Urinary bladder (tissue), 4 donors: ENCODE data around the gene SLC22A8. TPM values are rescaled to one million over a fixed set of nuclear protein-coding genes. Genes with fewer than 3 reads are reported as not detected.

ENCODE experiments used
- DNase-seq: peaks from one replicate; pipeline ENCODE4 v3.0.0-alpha.2; 2015; ENCODE audit errors: extremely low spot score
- H3K27ac ChIP-seq: one replicate; pipeline ENCODE4 v1.5.1; 2013; ENCODE audit warnings: low read depth, mild to moderate bottlenecking, moderate library complexity
- H3K36me3 ChIP-seq: one replicate; pipeline ENCODE4 v1.6.1; 2013; ENCODE audit warnings: mild to moderate bottlenecking, moderate library complexity; ENCODE audit not compliant: insufficient read depth
- H3K4me1 ChIP-seq: one replicate; pipeline ENCODE4 v1.6.1; 2013; ENCODE audit warnings: mild to moderate bottlenecking, moderate library complexity; ENCODE audit not compliant: insufficient read depth
- H3K4me3 ChIP-seq: one replicate; pipeline ENCODE4 v1.5.1; 2013; ENCODE audit warnings: low read depth, low read length
- WGBS: extraction: QIAGEN DNeasy Blood & Tissue Kit; methylation state at CpG from one replicate; pipeline ENCODE4 v1.1.7; 2013; 5-methylcytosine and 5-hydroxymethylcytosine counted together
- polyA plus RNA-seq: library from polyadenylated mRNA; stranded (reverse); fragments of 200-250 nt; gene quantifications from one replicate; pipeline ENCODE4 v1.2.3, GENCODE V29; 2013
- total RNA-seq: library from RNA; depleted of rRNA; stranded (reverse); fragments of >200 nt; gene quantifications from one replicate; pipeline ENCODE4 v1.2.3, GENCODE V29; 2014
- donor health status: healthy with polysubstance abuse.
- donor health status: healthy.

Gene SLC22A8
- total and polyA plus RNA-seq, 2 donors = not detected

DNA sequence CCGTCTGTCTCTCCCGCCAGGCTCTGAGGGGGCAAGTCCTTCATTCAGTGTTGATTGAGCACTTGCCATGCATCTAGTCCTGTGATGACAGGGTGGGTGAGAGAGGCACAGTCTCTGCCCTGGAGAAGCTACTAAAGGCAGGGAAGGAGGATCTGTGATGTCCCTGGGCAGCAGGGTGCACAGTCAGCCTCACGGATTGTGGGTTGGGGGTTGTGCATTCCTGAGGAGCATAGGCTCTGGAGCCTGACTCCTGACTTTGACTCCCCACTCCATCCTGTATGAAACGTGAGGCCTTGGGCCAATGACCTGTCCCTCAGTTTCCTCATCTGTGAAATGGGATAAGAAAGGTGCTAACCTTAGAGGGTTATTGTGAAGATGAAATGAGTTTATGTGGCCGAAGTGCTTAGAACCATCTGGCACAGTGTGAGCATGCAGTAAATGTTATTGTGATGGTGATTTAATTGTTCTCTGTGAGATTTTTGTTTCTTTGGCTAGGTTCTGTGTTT is 4.7 kb downstream of the SLC22A8 start:
- DNase-seq = no peak
- H3K36me3 ChIP-seq = no peaks in the 10 kb centered on the region
- H3K27ac ChIP-seq = no peak overlapping the region
- no peaks in the 10 kb centered on the region for H3K4me1 ChIP-seq
- H3K4me3 ChIP-seq = no peak overlapping the region
- WGBS = 88% methylated on average over 5 of the region's 5 CpGs

DNA sequence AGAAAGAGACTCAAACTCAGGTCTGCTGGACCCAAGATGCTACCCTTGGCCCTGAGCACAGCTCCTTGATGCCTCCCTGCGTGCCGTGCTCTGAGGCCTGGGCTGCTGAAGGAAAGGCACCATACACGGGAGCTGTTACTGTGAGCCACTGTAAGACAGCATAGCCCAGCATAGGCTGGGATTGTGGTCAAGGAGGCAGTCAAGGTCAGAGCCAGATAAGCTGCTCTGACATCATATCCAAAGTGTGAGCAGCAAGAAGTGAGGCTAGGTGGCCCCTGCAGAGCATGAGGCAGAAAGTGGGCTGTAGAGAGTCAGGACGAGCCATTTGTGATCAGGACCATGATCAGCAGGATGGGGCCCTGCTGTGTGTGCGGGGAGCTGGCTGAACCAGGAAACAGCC is 7.7 kb downstream of the SLC22A8 start:
- Histone ChIP-seq H3K4me3 (no peak overlapping the region), H3K4me1 (no peaks in the 10 kb centered on the region), H3K27ac (no peak overlapping the region), H3K36me3 (no peaks in the 10 kb centered on the region)
- no peak for DNase-seq
- WGBS = 91% methylated on average over 5 of the region's 5 CpGs

DNA sequence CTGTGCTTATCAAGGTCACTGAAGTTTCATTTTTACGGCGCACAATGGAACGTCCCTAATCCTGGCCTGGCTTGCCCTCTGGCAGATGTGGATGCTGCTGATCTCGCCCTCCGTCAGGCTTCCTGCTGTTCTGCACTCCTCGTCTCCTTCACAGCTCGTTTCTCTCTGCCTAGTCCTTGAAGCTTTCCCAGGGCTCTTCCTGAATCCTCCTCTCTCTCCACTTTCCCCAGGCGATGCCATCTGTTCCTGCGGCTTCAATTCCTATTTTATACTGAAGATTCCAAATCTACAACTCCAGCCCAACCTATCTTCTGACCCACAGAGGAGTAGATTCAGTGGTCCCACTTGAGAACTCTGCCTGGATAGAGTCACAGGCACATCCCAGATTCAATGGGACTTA is 14.2 kb downstream of the SLC22A8 start:
- Histone ChIP-seq H3K36me3 (no peaks in the 10 kb centered on the region), H3K27ac (no peak overlapping the region), H3K4me1 (no peaks in the 10 kb centered on the region), H3K4me3 (no peak overlapping the region)
- WGBS = 50% methylated on average over 9 of the region's 9 CpGs
- DNase-seq = no peak

DNA sequence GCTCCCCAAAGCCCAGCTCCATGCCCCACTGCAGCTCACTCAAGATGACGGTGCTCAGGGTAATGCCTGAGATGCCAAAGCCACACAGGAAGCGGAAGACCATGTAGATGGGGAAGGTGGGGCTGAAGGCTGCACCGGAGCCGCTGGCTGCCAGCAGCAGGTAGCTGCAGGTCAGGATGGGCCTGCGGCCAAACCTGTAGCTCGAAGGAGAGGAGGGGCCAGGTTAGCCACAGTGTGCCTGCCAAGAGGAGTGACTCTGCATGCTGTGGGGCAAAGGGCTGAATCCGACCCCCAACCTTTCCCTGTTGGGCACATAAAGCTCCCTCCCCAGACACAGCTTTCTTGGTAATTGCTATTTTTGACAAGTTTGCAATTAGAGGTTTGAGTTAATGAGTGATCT is 16.0 kb downstream of the SLC22A8 start:
- Histone ChIP-seq H3K27ac (no peak overlapping the region), H3K4me1 (no peaks in the 10 kb centered on the region), H3K36me3 (no peaks in the 10 kb centered on the region), H3K4me3 (no peak overlapping the region)
- DNase-seq = no peak
- 71% methylated on average over 7 of the region's 7 CpGs for WGBS

DNA sequence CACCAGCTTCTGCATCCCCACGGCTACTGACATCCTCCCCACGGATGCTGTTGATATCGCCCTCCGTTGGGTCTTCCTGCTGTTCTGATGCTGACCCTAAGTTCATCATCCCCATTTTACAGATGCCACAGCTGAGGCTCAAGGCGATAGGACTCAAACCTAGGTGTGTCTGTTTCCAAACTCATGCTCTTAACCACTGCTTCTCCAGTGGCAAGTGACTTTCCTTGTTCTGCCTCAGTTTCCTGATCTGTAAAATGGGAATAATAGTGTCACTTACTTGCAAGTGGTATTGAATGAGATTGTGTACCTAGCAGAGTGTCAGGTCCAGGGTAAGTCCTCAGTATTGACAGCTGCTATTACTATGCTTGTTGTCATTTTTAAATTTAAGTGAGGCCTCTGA is 16.5 kb downstream of the SLC22A8 start:
- 95% methylated on average over 5 of the region's 5 CpGs for WGBS

DNA sequence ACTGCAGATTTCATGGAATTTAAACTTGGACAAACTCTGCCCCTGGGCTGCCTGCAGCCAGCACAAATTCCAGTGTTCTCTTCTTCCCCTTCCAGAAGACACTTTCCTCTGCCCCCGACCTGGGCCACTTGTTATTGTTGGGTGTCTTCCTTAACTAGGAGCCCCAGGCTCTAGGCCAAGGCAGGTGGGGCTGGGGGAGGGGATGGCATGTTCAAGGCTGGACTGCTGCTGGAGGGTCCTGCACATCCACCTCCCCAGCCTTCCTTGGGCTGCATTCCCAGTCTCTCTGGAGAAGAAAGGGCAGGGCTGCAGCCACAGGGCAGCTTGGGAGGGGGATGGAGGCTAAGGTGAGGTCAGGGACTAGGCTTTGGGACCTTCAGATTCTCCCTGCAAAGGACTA is 19.4 kb downstream of the SLC22A8 start:
- Histone ChIP-seq H3K36me3 (no peaks in the 10 kb centered on the region), H3K4me1 (no peaks in the 10 kb centered on the region), H3K4me3 (no peak overlapping the region), H3K27ac (no peak overlapping the region)
- DNase-seq = no peak
- 26% methylated on average over 1 of the region's 1 CpG for WGBS

More for the DNA sequence above, 16.5 kb downstream of the SLC22A8 start:
- Histone ChIP-seq H3K4me3 (no peak overlapping the region), H3K4me1 (no peaks in the 10 kb centered on the region), H3K27ac (no peak overlapping the region), H3K36me3 (no peaks in the 10 kb centered on the region)
- DNase-seq = no peak

DNA sequence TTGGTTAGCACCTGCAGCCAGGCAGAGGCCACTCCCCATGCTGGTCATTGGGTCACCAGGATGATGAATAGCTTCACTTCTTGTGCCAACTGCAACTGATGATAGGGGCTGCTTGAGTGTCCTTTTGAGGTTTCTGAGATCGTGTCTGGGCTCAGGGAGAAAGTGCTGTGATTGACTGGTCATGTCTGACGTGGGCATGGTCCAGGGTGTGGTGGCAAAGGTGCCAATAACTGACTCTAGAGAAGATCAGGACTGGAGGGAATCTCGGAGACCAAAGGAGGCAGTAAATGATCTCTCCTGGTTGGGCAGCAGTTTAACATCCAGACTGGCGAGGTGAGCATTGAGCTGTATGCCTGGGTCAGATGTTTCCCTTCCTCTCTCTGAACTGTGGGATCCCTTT is 20.9 kb downstream of the SLC22A8 start:
- 68% methylated on average over 4 of the region's 4 CpGs for WGBS
- Histone ChIP-seq H3K36me3 (no peaks in the 10 kb centered on the region), H3K4me1 (no peaks in the 10 kb centered on the region), H3K27ac (no peak overlapping the region), H3K4me3 (no peak overlapping the region)
- no peak for DNase-seq

DNA sequence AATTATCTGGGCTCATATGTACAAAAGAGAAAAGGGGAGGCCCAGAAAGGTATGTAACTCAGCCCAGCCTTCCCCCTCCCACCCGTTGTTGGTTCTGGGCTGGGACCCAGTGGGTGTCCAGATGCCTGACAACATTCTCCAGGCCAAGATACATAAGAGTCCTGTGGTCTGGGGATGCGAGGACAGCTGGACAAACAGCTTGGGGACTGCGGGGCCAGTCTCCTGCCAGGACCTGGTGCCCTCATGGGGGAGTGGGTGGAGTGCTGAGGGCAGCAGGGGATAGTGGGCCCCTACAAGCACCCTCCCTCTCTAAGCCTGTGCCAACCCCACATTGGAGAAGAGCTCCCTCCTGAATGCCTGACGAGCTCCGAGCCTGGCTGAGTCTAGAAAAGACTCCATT is 27.4 kb downstream of the SLC22A8 start:
- H3K4me3 ChIP-seq = no peak overlapping the region
- 66% methylated on average over 5 of the region's 5 CpGs for WGBS
- no peak for DNase-seq

DNA sequence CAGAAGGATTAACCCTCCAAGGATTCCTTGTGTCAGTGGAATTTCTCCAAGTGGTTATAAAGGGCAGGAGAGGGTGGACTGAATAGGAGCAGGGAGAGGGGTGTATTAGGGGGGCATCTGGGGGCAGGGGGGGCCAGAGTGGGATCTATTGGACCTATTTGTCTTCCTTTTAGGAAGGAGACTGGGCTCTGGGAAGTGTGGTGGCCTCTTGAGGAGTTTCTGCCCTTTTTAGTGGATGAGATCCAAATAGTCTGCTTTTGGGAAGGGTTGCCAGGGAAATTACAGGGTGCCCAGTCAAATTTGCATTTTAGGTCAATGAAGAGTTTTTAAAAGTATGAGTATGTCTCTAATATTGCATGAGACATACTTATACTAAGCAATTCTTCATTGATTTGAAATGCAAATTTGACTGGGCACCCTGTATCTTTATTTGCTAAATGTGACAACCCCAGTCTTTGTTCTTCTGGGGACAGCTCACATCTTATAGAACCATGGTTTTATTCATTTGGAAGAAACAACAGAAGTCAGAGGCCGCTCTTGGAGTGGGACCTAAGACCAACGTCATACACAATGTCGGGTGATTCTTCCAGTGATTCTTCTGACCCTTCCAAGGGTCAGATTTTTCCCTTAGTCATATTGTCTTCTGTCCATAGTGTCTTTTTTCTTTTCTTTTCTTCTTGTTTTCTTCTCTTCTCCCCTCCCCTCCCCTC is 30.4 kb downstream of the SLC22A8 start:
- Histone ChIP-seq H3K27ac (no peak overlapping the region), H3K4me3 (no peak overlapping the region), H3K36me3 (no peaks in the 10 kb centered on the region), H3K4me1 (no peaks in the 10 kb centered on the region)
- DNase-seq = no peak
- WGBS = 86% methylated on average over 3 of the region's 3 CpGs

More for the DNA sequence above, 27.4 kb downstream of the SLC22A8 start:
- Histone ChIP-seq H3K36me3 (no peaks in the 10 kb centered on the region), H3K27ac (no peak overlapping the region), H3K4me1 (no peaks in the 10 kb centered on the region)

DNA sequence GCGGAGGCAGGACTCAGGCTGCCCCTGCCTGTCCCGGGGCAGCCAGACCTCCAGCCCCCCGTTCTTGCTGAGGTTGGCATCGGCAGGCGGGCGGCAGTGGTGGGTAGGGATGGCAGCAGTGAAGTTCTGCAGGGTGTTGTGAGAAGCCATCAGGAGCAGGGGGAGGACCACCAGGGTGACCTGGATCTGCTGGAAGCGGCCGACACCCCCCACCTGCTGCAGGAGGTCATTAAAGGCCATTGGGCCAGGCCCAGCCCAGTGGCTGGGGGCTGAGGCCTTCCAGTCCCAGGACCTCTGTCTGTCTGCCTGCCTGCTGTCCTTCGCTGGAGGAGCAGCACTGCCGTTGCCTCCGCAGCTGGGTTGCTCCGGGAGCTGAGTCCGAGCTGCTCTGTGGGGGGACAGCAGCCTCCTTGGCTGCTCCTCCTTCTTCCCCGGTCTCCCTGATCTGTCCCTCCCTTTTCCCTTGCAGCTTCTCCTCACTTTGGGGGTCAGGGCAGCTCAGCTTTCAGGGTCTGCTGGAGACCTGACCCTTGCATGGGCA is 31.1 kb downstream of the SLC22A8 start, which contains the start of gene SLC22A6:
Gene SLC22A6 (minus strand): TSS at position 517 of the 541 bp plus-strand sequence. CDS start 277 bp downstream, at position 240.
- Histone ChIP-seq H3K4me1 (no peaks in the 10 kb centered on the region), H3K27ac (no peak within 1 kb of the TSS), H3K36me3 (no peaks in the 10 kb centered on the region), H3K4me3 (no peak within 1 kb of the TSS)
- 65% methylated on average over 14 of the region's 14 CpGs for WGBS
- no peak for DNase-seq

DNA sequence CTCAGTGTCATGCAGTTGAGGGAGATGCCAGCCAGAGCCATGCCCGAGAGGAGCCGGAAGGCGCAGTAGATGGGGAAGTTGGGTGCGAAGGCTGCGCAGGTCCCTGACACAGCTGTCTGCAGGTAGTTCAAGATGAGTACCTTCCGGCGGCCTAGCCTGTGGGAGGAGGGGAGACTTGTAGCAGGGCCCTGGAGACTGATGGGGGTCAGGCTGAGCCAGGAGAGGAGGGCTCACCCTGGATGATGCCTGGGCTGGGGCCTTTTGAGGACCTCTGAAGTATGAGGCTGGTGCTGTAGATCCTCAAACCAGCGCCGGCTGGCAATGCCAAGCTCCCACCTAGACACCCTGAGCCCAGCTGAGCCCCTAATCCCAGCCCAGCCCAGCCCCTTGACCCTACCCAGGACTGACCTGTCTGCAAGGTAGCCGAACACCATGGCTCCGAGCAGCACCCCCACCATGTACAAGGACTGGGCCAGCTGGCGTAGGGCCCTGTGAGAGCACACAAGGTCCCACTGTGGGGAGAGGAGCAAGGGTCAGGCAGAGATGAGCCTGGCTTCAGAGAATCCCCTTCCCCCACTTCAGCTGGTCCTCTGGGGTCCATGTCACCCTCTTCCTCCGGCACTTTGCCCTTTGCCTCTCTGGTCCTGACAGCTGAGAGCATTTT is 32.0 kb downstream of the SLC22A8 start:
- H3K27ac ChIP-seq = no peak overlapping the region
- H3K36me3 ChIP-seq = no peaks in the 10 kb centered on the region
- H3K4me1 ChIP-seq = no peaks in the 10 kb centered on the region
- WGBS = 90% methylated on average over 13 of the region's 13 CpGs
- DNase-seq = no peak
- H3K4me3 ChIP-seq = no peak overlapping the region

DNA sequence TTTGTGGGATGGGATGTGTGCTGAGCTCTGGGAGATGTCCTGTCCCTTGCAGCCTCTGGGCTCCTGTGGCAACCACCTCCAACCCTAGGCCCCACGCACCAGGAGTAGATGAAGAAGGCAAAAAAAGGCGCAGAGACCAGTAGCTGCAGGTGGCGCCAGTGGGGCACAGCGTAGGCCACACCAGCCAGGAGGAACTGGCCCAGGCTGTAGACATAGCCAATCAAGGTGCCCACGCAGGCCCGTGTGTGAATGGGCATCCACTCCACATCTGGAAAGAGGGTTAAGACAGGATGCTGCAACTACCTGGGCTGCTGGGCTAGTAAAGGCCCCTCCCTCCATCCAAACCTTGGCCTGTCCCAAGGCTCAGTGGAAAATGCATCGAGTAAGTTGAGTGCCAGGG is 33.9 kb downstream of the SLC22A8 start:
- 86% methylated on average over 7 of the region's 7 CpGs for WGBS
- DNase-seq = no peak
- no peaks in the 10 kb centered on the region for H3K36me3 ChIP-seq
- H3K4me3 ChIP-seq = no peak overlapping the region
- no peak overlapping the region for H3K27ac ChIP-seq
- H3K4me1 ChIP-seq = no peaks in the 10 kb centered on the region

DNA sequence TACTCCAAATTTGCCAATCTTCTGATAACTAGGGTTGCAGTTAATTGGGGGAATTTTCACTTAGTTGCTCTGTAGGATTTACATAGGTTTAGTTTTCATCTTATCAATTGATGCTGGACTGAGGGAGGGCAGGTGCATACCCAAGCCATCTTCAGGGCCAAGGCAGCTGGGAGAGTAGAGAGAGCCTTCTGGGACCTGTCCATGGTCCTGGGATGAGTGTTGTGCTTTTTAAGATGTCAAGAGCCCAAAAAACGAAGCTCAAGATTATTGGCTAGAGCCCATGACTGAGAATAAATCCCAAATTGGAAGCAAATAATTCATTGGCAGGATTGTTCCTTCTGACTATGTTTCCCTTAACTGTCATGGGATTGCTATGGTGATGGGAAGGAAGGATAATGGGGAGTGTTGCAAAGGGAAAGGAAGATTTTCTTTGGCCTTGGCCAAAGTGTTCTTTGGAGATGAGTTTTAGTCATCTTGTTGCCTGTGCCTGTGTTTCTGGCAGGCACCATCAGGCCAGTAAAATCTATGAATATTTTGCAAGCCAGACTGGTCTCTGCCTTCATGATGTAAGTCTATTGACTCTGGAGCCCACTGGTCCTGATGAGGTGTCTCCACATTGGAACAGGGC is 35.4 kb downstream of the SLC22A8 start:
- no peak for DNase-seq
- Histone ChIP-seq H3K4me1 (no peaks in the 10 kb centered on the region), H3K27ac (no peak overlapping the region), H3K36me3 (no peaks in the 10 kb centered on the region), H3K4me3 (no peak overlapping the region)
- WGBS = 34% methylated on average over 1 of the region's 1 CpG

DNA sequence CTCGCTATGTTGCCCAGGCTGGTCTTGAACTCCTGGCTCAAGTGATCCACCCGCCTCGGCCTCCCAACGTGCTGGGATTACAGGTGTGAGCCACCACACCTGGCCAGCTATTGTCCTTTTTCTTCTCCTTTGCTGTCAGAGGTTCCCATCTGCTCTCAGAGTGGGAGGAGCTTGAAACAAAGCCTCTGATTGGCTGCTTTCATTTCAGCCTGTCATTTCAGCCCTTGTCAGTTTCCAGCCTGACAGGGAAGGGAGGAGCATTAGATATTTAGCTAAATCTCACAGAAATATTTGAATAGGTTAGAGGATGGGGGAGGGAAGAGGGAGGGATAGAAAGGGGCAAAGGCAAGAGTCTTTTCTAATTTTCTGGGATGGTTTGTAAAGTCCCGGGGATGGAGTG is 39.5 kb downstream of the SLC22A8 start:
- 83% methylated on average over 5 of the region's 5 CpGs for whole genome bisulfite sequencing
- no peaks in the 10 kb centered on the region for H3K36me3 ChIP-seq
- no peak overlapping the region for H3K4me3 ChIP-seq
- DNase-seq = no peak
- no peak overlapping the region for H3K27ac ChIP-seq
- H3K4me1 ChIP-seq = no peaks in the 10 kb centered on the region
